K562 (cell line): ENCODE results near the gene DGKZ. TPM values are rescaled to one million over a fixed set of nuclear protein-coding genes. Genes with fewer than 3 reads are reported as not detected.

Source experiments
- ATF6 ChIP-seq: sonication (generic); formaldehyde crosslinking; IDR thresholded peaks from 2 replicates; pipeline ENCODE4 v1.4.0; 2020; ENCODE audit warnings: mild to moderate bottlenecking, missing genetic modification reagents
- FUS ChIP-seq: fragments of 200-400 bp; formaldehyde crosslinking; optimal IDR thresholded peaks from 2 replicates; pipeline ENCODE3; 2017; ENCODE audit warnings: low read depth, low read length
- GABPB2 ChIP-seq: fragments of 250-450 bp; sonication (Bioruptor Pico); conservative IDR thresholded peaks from 2 replicates; pipeline ENCODE4 v1.5.1; 2021; ENCODE audit warnings: mild to moderate bottlenecking
- L3MBTL2 ChIP-seq: fragments of 450-650 bp; IDR thresholded peaks from 2 replicates; pipeline ENCODE4 v1.6.1; 2016; ENCODE audit warnings: mild to moderate bottlenecking, moderate library complexity
- MBD1 ChIP-seq: fragments of 250-450 bp; sonication (Bioruptor Pico); IDR thresholded peaks from 2 replicates; pipeline ENCODE4 v1.8.0; 2022; ENCODE audit warnings: inconsistent platforms
- MEIS2 ChIP-seq: fragments of 450-650 bp; IDR thresholded peaks from 2 replicates; pipeline ENCODE4 v1.6.1; 2014; ENCODE audit warnings: mild to moderate bottlenecking; ENCODE audit not compliant: partially characterized antibody
- MTA1 ChIP-seq: fragments of 450-650 bp; IDR thresholded peaks from 2 replicates; pipeline ENCODE4 v1.6.1; 2017; ENCODE audit warnings: borderline replicate concordance
- MXI1 ChIP-seq: IDR thresholded peaks from 2 replicates; pipeline ENCODE4 v1.6.1; 2011; ENCODE audit warnings: low read depth, mild to moderate bottlenecking, improper control_type of control experiment, low read length
- NFIC ChIP-seq: fragments of 450-650 bp; IDR thresholded peaks from 2 replicates; pipeline ENCODE4 v1.6.1; 2017; ENCODE audit warnings: mild to moderate bottlenecking, inconsistent platforms
- OTX1 ChIP-seq: fragments of 450-650 bp; formaldehyde crosslinking; IDR thresholded peaks from 2 replicates; pipeline ENCODE4 v1.4.0; 2022; ENCODE audit warnings: mild to moderate bottlenecking
- PHF8 ChIP-seq: fragments of 200-600 bp; sonication (generic); IDR thresholded peaks from 2 replicates; pipeline ENCODE4 v1.6.1; 2012; ENCODE audit warnings: mixed run types, mild to moderate bottlenecking, inconsistent platforms, low read length, moderate library complexity, borderline replicate concordance
- POLR2H ChIP-seq: IDR thresholded peaks from 2 replicates; pipeline ENCODE4 v1.6.1; 2016; ENCODE audit warnings: missing genetic modification characterization, low read depth, mild to moderate bottlenecking, control low read depth, missing compliant biosample characterization, moderate library complexity
- SREBF1 ChIP-seq: fragments of 150-350 bp; IDR thresholded peaks from 2 replicates; pipeline ENCODE4 v1.6.1; 2014; ENCODE audit warnings: antibody characterized with exemption, low read depth, low read length, borderline replicate concordance
- TCFL5 ChIP-seq: fragments of 250-450 bp; sonication (Bioruptor Pico); conservative IDR thresholded peaks from 2 replicates; pipeline ENCODE4 v1.6.1; 2021; ENCODE audit warnings: mild to moderate bottlenecking, moderate library complexity, matching md5 sums
- TFAP4 ChIP-seq: sonication (generic); formaldehyde crosslinking; IDR thresholded peaks from 2 replicates; pipeline ENCODE4 v1.8.0; 2022; ENCODE audit warnings: missing genetic modification reagents, mild to moderate bottlenecking, moderate library complexity, borderline replicate concordance
- WHSC1 ChIP-seq: IDR thresholded peaks from one replicate; pipeline ENCODE4 v1.6.1; 2012; ENCODE audit warnings: low read length, control low read depth, inconsistent platforms
- polyA plus RNA-seq, 8 experiments: library from polyadenylated mRNA; depleted of rRNA in 4 of 8; stranded (reverse) in 5 of 8; unstranded in 3 of 8; fragments of >200 nt; fragmentation: Nextera tagmentation in 2 of 8; fragmentation: Illumina TruSeq in 1 of 8; extraction: Ambion mirVana in 2 of 8; extraction: Trizol in 1 of 8; gene quantifications; 2 replicates each; pipeline versions ENCODE4 v1.2.1 to v1.2.3, GENCODE V29; 2011 to 2014; ENCODE audit warnings: inconsistent platforms in 1 of 8, missing spikeins in 1 of 8
- total RNA-seq, 7 experiments: library from RNA; depleted of rRNA in 6 of 7; stranded (reverse); fragments of >200 nt in 6 of 7; fragmentation: Illumina TruSeq in 2 of 7; extraction: Trizol in 2 of 7; gene quantifications; 2 replicates each; pipeline versions ENCODE4 v1.2.1 to v1.2.3, GENCODE V29; 2011 to 2021; ENCODE audit warnings: low replicate concordance in 1 of 7
- TF ChIP-seq, protein P1 (sequence below): fragments of 200-400 bp; formaldehyde crosslinking; IDR thresholded peaks from 2 replicates; pipeline ENCODE4 v1.6.1; 2017; ENCODE audit warnings: mild to moderate bottlenecking, low read depth, low read length, moderate library complexity

The DGKZ gene
- total and polyA plus RNA-seq, 9 of the 15 experiments (the other 6 are each of a cell fraction or from before 2014, with no cell fraction given), result 0.51 to 100 (median 44.2) TPM

DNA sequence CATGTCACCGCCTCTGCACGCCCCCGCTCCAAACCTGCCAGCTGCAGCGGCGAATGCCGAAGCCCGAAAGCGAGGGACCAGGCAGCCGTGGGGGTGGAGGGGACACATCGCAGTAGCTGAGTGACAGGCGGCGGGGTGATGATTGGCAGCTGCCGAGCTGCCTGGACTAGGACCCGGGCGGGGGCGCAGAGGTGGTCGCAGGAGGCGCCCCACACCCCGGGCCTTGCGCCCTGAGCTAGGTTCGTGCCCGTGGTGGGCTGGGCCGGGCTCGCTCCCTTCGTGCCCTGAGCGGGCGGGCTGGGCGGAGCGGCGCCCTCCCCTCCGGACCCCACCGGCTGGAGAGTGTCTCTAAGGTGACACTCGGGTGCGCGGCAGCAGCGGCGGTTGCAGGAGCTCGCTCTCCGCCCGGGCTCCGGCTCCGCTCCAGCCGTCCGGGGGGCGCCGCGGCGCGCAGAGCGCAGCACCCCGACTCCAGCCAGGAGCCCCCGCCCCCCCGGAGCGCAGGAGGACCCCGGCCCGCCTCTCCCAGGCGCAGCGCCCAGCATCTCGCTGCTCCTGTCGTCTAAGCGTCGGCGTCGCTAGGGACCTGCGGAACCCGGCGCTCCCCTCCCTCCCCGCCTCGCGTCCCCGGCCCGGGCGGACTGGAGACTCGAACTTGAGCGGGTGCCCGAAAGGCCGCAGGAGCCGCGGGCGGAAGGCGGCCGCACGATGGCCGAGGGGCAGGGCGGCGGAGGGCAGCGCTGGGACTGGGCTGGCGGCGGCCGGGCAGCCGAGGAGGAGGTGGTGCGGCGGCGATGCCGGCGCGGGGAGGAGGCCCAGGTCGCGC is 14.5 kb upstream of the DGKZ start (continued):
- TF ChIP-seq GABPB2 (CRISPR knock-in tag), result no peak
- TF ChIP-seq, protein P1, sequence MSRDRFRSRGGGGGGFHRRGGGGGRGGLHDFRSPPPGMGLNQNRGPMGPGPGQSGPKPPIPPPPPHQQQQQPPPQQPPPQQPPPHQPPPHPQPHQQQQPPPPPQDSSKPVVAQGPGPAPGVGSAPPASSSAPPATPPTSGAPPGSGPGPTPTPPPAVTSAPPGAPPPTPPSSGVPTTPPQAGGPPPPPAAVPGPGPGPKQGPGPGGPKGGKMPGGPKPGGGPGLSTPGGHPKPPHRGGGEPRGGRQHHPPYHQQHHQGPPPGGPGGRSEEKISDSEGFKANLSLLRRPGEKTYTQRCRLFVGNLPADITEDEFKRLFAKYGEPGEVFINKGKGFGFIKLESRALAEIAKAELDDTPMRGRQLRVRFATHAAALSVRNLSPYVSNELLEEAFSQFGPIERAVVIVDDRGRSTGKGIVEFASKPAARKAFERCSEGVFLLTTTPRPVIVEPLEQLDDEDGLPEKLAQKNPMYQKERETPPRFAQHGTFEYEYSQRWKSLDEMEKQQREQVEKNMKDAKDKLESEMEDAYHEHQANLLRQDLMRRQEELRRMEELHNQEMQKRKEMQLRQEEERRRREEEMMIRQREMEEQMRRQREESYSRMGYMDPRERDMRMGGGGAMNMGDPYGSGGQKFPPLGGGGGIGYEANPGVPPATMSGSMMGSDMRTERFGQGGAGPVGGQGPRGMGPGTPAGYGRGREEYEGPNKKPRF, result no peak
- TF ChIP-seq MBD1 (CRISPR knock-in tag), result no peak
- TF ChIP-seq NFIC, result no peak
- TF ChIP-seq TFAP4, result 0 out of 2 replicates have a peak, but pooled peaks have one; percentile 23
- no peak for TF ChIP-seq L3MBTL2
- TF ChIP-seq FUS, result no peak
- no peak for TF ChIP-seq POLR2H (tag)
- no peak for TF ChIP-seq PHF8
- TF ChIP-seq MXI1, result no peak
- TF ChIP-seq MEIS2, result peak; percentile 44
- no peak for TF ChIP-seq MTA1
- no peak for TF ChIP-seq OTX1 (CRISPR knock-in tag)
- no peak for TF ChIP-seq TCFL5 (CRISPR knock-in tag)
- TF ChIP-seq SREBF1, result no peak
- no peak for TF ChIP-seq ATF6 (CRISPR knock-in tag)
- no peak for TF ChIP-seq WHSC1
